HG02973 (cell line): ENCODE measurements around the gene PRIM2.
"Not testable (repeated sequence)": the region's sequence is repeated elsewhere in the genome, so short reads cannot be mapped to it uniquely, and the experiment has no call there.

Experiments
- ATAC-seq: cut with Tn5 transposase; IDR thresholded peaks from one replicate; pipeline ENCODE4 v1.9.1; 2021; ENCODE audit warnings: moderate library complexity; ENCODE audit not compliant: unreplicated experiment

PRIM2 gene

GRCh38 chr6:57444787-57445186 is 127.4 kb downstream of the PRIM2 start:
- ATAC-seq, result not testable (repeated sequence)

GRCh38 chr6:57445379-57445778 is 127.9 kb downstream of the PRIM2 start:
- ATAC-seq, result not testable (repeated sequence)

- ATAC-seq, result not testable (repeated sequence)
These were observed 128.5 kb downstream of the PRIM2 start for GRCh38 chr6:57445790-57446468.

- ATAC-seq, result not testable (repeated sequence)
These were observed 132.2 kb downstream of the PRIM2 start for GRCh38 chr6:57449496-57450066.

GRCh38 chr6:57459781-57460180 is 142.4 kb downstream of the PRIM2 start:
- ATAC-seq, result not testable (repeated sequence)

GRCh38 chr6:57461022-57461421 is 143.6 kb downstream of the PRIM2 start:
- not testable (repeated sequence) for ATAC-seq

GRCh38 chr6:57463809-57464208 is 146.4 kb downstream of the PRIM2 start:
- ATAC-seq, result not testable (repeated sequence)

GRCh38 chr6:57465968-57466367 is 148.5 kb downstream of the PRIM2 start:
- ATAC-seq, result not testable (repeated sequence)

- ATAC-seq, result no peak
These were observed 151.6 kb downstream of the PRIM2 start for GRCh38 chr6:57469072-57469471.

GRCh38 chr6:57470148-57470547 is 152.7 kb downstream of the PRIM2 start:
- ATAC-seq, result not testable (repeated sequence)

GRCh38 chr6:57471314-57471864 is 154.0 kb downstream of the PRIM2 start:
- ATAC-seq, result not testable (repeated sequence)

GRCh38 chr6:57472861-57473362 is 155.5 kb downstream of the PRIM2 start:
- not testable (repeated sequence) for ATAC-seq

- ATAC-seq, result not testable (repeated sequence)
These were observed 157.5 kb downstream of the PRIM2 start for GRCh38 chr6:57474862-57475475.

GRCh38 chr6:57475656-57476055 is 158.2 kb downstream of the PRIM2 start:
- not testable (repeated sequence) for ATAC-seq

- ATAC-seq, result not testable (repeated sequence)
These were observed 162.8 kb downstream of the PRIM2 start for GRCh38 chr6:57480194-57480593.

- not testable (repeated sequence) for ATAC-seq
These were observed 163.7 kb downstream of the PRIM2 start for GRCh38 chr6:57481121-57481520.

GRCh38 chr6:57482471-57482870 is 165.0 kb downstream of the PRIM2 start:
- not testable (repeated sequence) for ATAC-seq

- not testable (repeated sequence) for ATAC-seq
These were observed 169.2 kb downstream of the PRIM2 start for GRCh38 chr6:57486494-57487081.

GRCh38 chr6:57488551-57488950 is 171.1 kb downstream of the PRIM2 start:
- not testable (repeated sequence) for ATAC-seq

GRCh38 chr6:57489887-57490286 is 172.5 kb downstream of the PRIM2 start:
- ATAC-seq, result not testable (repeated sequence)

- not testable (repeated sequence) for ATAC-seq
These were observed 174.4 kb downstream of the PRIM2 start for GRCh38 chr6:57491795-57492194.
